Endothelial cell of umbilical vein (primary cell): ENCODE measurements around the gene HERC5. TPM values are rescaled to one million over a fixed set of nuclear protein-coding genes. Genes with fewer than 3 reads are reported as not detected.

Source experiments
- BruUV-seq: library from RNA; stranded (reverse); fragments of 400-500 nt; replicated peaks from 2 replicates; lab custom pipeline; 2021; lab: Mats Ljungman, UMichigan
- CTCF ChIA-PET: fragments of 300-600, 350-600 bp; sonication (Branson Sonifier 250); formaldehyde crosslinking; loops from one replicate; lab custom pipeline; 2021; ENCODE audit warnings: antibody characterized with exemption, inconsistent platforms; lab: Charles Lee
- POLR2A ChIA-PET: fragments of 300-600, 350-600 bp; sonication (Branson Sonifier 250); formaldehyde crosslinking; loops from one replicate; lab custom pipeline; 2021; ENCODE audit warnings: antibody characterized with exemption, inconsistent platforms; lab: Charles Lee
- DNase-seq: peaks from one replicate; pipeline ENCODE4 v3.0.0-alpha.2; 2011; ENCODE audit warnings: low read depth, low spot score
- FAIRE-seq: peaks from 2 replicates; lab custom pipeline; 2011; peaks lifted over from hg19 to GRCh38; lab: Jason Lieb, UNC
- H2AFZ ChIP-seq: 2 replicates; pipeline ENCODE4 v1.6.0; 2012; ENCODE audit warnings: low read depth, low read length, control low read depth, inconsistent platforms
- H3K27ac ChIP-seq: 2 replicates; pipeline ENCODE4 v1.5.1; 2011; ENCODE audit warnings: low read depth, mild to moderate bottlenecking, control low read depth, low read length, moderate library complexity; ENCODE audit not compliant: insufficient read depth
- H3K27me3 ChIP-seq, 2 experiments: 2 replicates each; pipeline versions ENCODE4 v1.6.0 to v1.6.1; 2011; ENCODE audit warnings: low read length in 2 of 2, mixed read lengths in 1 of 2; ENCODE audit not compliant: control insufficient read depth in 2 of 2, insufficient read depth in 2 of 2
- H3K36me3 ChIP-seq, 2 experiments: 2 replicates in 1 of 2; 3 replicates in 1 of 2; pipeline ENCODE4 v1.5.1; 2011; ENCODE audit warnings: low read length in 2 of 2, mild to moderate bottlenecking in 1 of 2, moderate library complexity in 1 of 2; ENCODE audit not compliant: control insufficient read depth in 2 of 2, insufficient read depth in 2 of 2; ENCODE audit errors: extremely low read depth in 1 of 2
- H3K4me1 ChIP-seq: 3 replicates; pipeline ENCODE4 v1.5.1; 2011; ENCODE audit warnings: mild to moderate bottlenecking, low read length; ENCODE audit not compliant: control insufficient read depth, insufficient read depth; ENCODE audit errors: extremely low read depth
- H3K4me2 ChIP-seq: 2 replicates; pipeline ENCODE4 v1.6.1; 2011; ENCODE audit warnings: low read length, control low read depth, mixed read lengths; ENCODE audit not compliant: insufficient read depth
- H3K4me3 ChIP-seq, 3 experiments: fragments of 200-600 bp in 1 of 3; sonication (generic), shearing (Covaris generic) in 1 of 3; replicated peaks in 1 of 3; 2 replicates each; pipeline ENCODE4 v1.5.1; 2011 to 2016; ENCODE audit warnings: control low read depth in 3 of 3, low read length in 3 of 3, mild to moderate bottlenecking in 2 of 3, inconsistent platforms in 1 of 3, low read depth in 1 of 3, moderate library complexity in 1 of 3; ENCODE audit not compliant: insufficient read depth in 1 of 3
- H3K79me2 ChIP-seq: 2 replicates; pipeline ENCODE4 v1.6.0; 2012; ENCODE audit warnings: low read length, inconsistent platforms; ENCODE audit not compliant: control insufficient read depth, insufficient read depth
- H3K9ac ChIP-seq: replicated peaks from 2 replicates; pipeline ENCODE3; 2011; ENCODE audit warnings: low read length, control low read depth; ENCODE audit not compliant: insufficient read depth; ENCODE audit errors: extremely low read depth
- H3K9me1 ChIP-seq: replicated peaks from 3 replicates; pipeline ENCODE4 v1.6.0; 2011; ENCODE audit warnings: mild to moderate bottlenecking, low read length; ENCODE audit not compliant: control insufficient read depth, insufficient read depth; ENCODE audit errors: extremely low read depth
- H3K9me3 ChIP-seq: replicated peaks from 2 replicates; pipeline ENCODE4 v1.5.1; 2012; ENCODE audit warnings: low read length, inconsistent platforms; ENCODE audit not compliant: control insufficient read depth, insufficient read depth
- H4K20me1 ChIP-seq: replicated peaks from 2 replicates; pipeline ENCODE3; 2011; ENCODE audit warnings: mild to moderate bottlenecking, low read length; ENCODE audit not compliant: control insufficient read depth, insufficient read depth; ENCODE audit errors: extremely low read depth
- CTCF ChIP-seq, 2 donors: IDR thresholded peaks; 1 replicate in 1 of 2; 2 replicates in 1 of 2; pipeline ENCODE4 v1.5.1; 2011; ENCODE audit warnings: low read length in 2 of 2, mild to moderate bottlenecking in 2 of 2, moderate library complexity in 2 of 2, control low read depth in 1 of 2, inconsistent platforms in 1 of 2, low read depth in 1 of 2; ENCODE audit not compliant: insufficient read depth in 1 of 2; ENCODE audit errors: extremely low read depth in 1 of 2
- EZH2 ChIP-seq: IDR thresholded peaks from 2 replicates; pipeline ENCODE4 v1.6.1; 2012; ENCODE audit warnings: borderline replicate concordance, low read depth, mild to moderate bottlenecking, moderate library complexity, low read length, inconsistent platforms; ENCODE audit not compliant: severe bottlenecking
- FOS ChIP-seq: IDR thresholded peaks from 2 replicates; pipeline ENCODE4 v1.6.1; 2011; ENCODE audit warnings: mild to moderate bottlenecking, low read length, moderate library complexity, borderline replicate concordance; ENCODE audit not compliant: insufficient read depth
- GATA2 ChIP-seq: IDR thresholded peaks from 2 replicates; pipeline ENCODE4 v1.7.0; 2011; ENCODE audit warnings: low read depth, mild to moderate bottlenecking, moderate library complexity, mixed read lengths, low read length; ENCODE audit not compliant: insufficient read length, insufficient read depth
- JUN ChIP-seq: IDR thresholded peaks from 2 replicates; pipeline ENCODE4 v1.6.1; 2011; ENCODE audit warnings: borderline replicate concordance, low read depth; ENCODE audit not compliant: insufficient read length, insufficient read depth
- MAX ChIP-seq: IDR thresholded peaks from 2 replicates; pipeline ENCODE4 v1.6.1; 2011; ENCODE audit not compliant: insufficient read depth, insufficient read length
- MYC ChIP-seq: IDR thresholded peaks from one replicate; pipeline ENCODE4 v1.6.1; 2011; ENCODE audit warnings: mild to moderate bottlenecking, low read depth, low read length
- POLR2A ChIP-seq: IDR thresholded peaks from 2 replicates; pipeline ENCODE4 v1.6.1; 2012; ENCODE audit warnings: low read depth, mild to moderate bottlenecking, control low read depth, low read length
- POLR2AphosphoS5 ChIP-seq: IDR thresholded peaks from 2 replicates; pipeline ENCODE4 v1.6.1; 2012; ENCODE audit warnings: low read depth, mild to moderate bottlenecking, control low read depth, low read length, moderate library complexity; ENCODE audit not compliant: insufficient read depth
- dilution Hi-C: fragments of 300-500 bp; cut with MboI; formaldehyde crosslinking; loops from one replicate; pipeline ENCODE4 v1.15.0; 2019; ENCODE audit warnings: low sequenced_read_pairs; ENCODE audit not compliant: extremely low pct_ligation_motif_present
- intact Hi-C: fragments of 100-400 bp; cut with micrococcal nuclease; formaldehyde crosslinking; loops from one replicate; pipeline ENCODE4 v1.10.0; 2022
- polyA plus RNA-seq, 4 experiments: library from polyadenylated mRNA; depleted of rRNA in 3 of 4; stranded (reverse) in 3 of 4; unstranded in 1 of 4; fragments of >200 nt; gene quantifications; 2 replicates each; pipeline versions ENCODE4 v1.2.1 to v1.2.3, GENCODE V29; 2011 to 2012; ENCODE audit warnings: missing spikeins in 1 of 4
- total RNA-seq: library from RNA; stranded (reverse); gene quantifications from 2 replicates; pipeline ENCODE4 v1.2.3, GENCODE V29; 2021

The HERC5 gene
- total and polyA plus RNA-seq, 2 donors (not counting 3 experiments of a cell fraction or from before 2014, with no cell fraction given): 0.19 to 0.91 TPM

GRCh38 chr4:88411491-88412096 lies 45.3 kb upstream of the HERC5 start:
- Histone ChIP-seq H3K36me3 (no peaks in the 10 kb centered on the region), H3K9me3 (no peaks in the 10 kb centered on the region), H4K20me1 (no peaks in the 10 kb centered on the region), H3K9me1 (no peaks in the 10 kb centered on the region), H3K27me3 (no peaks in the 10 kb centered on the region), H3K4me1 (no peaks in the 10 kb centered on the region), H3K9ac (no peak overlapping the region), H3K4me2 (no peak overlapping the region), H3K4me3 (no peak overlapping the region), H2AFZ (no peak overlapping the region), H3K79me2 (no peaks in the 10 kb centered on the region), H3K27ac (no peak overlapping the region)
- DNase-seq (no peak), FAIRE-seq (no peak)
- no TSS peak for BruUV-seq
- dilution Hi-C loops (no loop called here), intact Hi-C loops (no loop called here)
- CTCF ChIA-PET: interaction anchor here (0.7 to 2.0 kb wide), 4 partner anchors 16 to 104 kb away, joined by 3 to 8 read pairs (median 4); no protein-coding TSS in a partner anchor
- TF ChIP-seq FOS: no peak
- TF ChIP-seq GATA2: no peak
- TF ChIP-seq POLR2A: no peak
- TF ChIP-seq MYC: no peak
- TF ChIP-seq POLR2AphosphoS5: no peak
- TF ChIP-seq EZH2: no peak
- no peak for TF ChIP-seq CTCF (IDR thresholded peaks at IDR 0.05; ENCODE audit: extremely low read depth in 1 of 2, insufficient read depth in 1 of 2, low read depth in 1 of 2, low read length in 2 of 2)
- TF ChIP-seq MAX: no peak
- TF ChIP-seq JUN: no peak
- POLR2A ChIA-PET: no interaction called here
